K562 (cell line): ENCODE results near the gene TEKT2. TPM values are rescaled to one million over a fixed set of nuclear protein-coding genes. Genes with fewer than 3 reads are reported as not detected.

Experiments
- C11orf30 ChIP-seq: fragments of 450-650 bp; IDR thresholded peaks from 2 replicates; pipeline ENCODE4 v1.6.1; 2016; ENCODE audit warnings: low read depth, mild to moderate bottlenecking
- CBFA2T2 ChIP-seq: fragments of 450-650 bp; conservative IDR thresholded peaks from 2 replicates; pipeline ENCODE4 v1.6.1; 2017; ENCODE audit warnings: mild to moderate bottlenecking
- CCAR2 ChIP-seq: fragments of 200-400 bp; formaldehyde crosslinking; IDR thresholded peaks from 2 replicates; pipeline ENCODE4 v1.6.1; 2017; ENCODE audit warnings: mild to moderate bottlenecking, low read depth, low read length
- CEBPG ChIP-seq, 3 experiments: fragments of 200-800 bp in 1 of 3; sonication (Bioruptor generic) in 1 of 3; sonication (generic) in 1 of 3; formaldehyde crosslinking in 1 of 3; IDR thresholded peaks in 2 of 3; conservative IDR thresholded peaks in 1 of 3; 2 replicates each; pipeline versions ENCODE4 v1.6.1 to v1.8.0; 2016 to 2022; ENCODE audit warnings: missing compliant biosample characterization in 2 of 3, missing genetic modification characterization in 2 of 3, mild to moderate bottlenecking in 1 of 3, missing genetic modification reagents in 1 of 3
- DEAF1 ChIP-seq: fragments of 450-650 bp; formaldehyde crosslinking; IDR thresholded peaks from 2 replicates; pipeline ENCODE4 v1.4.0; 2020; ENCODE audit warnings: mild to moderate bottlenecking, moderate library complexity
- E2F8 ChIP-seq: fragments of 450-650 bp; IDR thresholded peaks from 2 replicates; pipeline ENCODE4 v1.7.1; 2018; ENCODE audit warnings: mild to moderate bottlenecking, low read depth; ENCODE audit not compliant: partially characterized antibody
- FOXP4 ChIP-seq: sonication (generic); formaldehyde crosslinking; IDR thresholded peaks from 2 replicates; pipeline ENCODE4 v1.8.0; 2022; ENCODE audit warnings: mild to moderate bottlenecking, missing genetic modification reagents, borderline replicate concordance
- HBP1 ChIP-seq: fragments of 450-650 bp; formaldehyde crosslinking; IDR thresholded peaks from 2 replicates; pipeline ENCODE4 v1.4.0; 2022; ENCODE audit warnings: missing genetic modification characterization
- HNRNPL ChIP-seq: fragments of 200-400 bp; formaldehyde crosslinking; IDR thresholded peaks from 2 replicates; pipeline ENCODE4 v1.6.1; 2017; ENCODE audit warnings: low read depth, mild to moderate bottlenecking, low read length
- KAT2B ChIP-seq: IDR thresholded peaks from one replicate; pipeline ENCODE4 v1.6.1; 2012; ENCODE audit warnings: low read depth, mild to moderate bottlenecking, control low read depth, inconsistent platforms, low read length, moderate library complexity
- MED1 ChIP-seq: sonication (generic); formaldehyde crosslinking; IDR thresholded peaks from 2 replicates; pipeline ENCODE4 v1.8.1; 2023; ENCODE audit warnings: missing genetic modification reagents, borderline replicate concordance
- MEIS2 ChIP-seq: fragments of 450-650 bp; IDR thresholded peaks from 2 replicates; pipeline ENCODE4 v1.6.1; 2014; ENCODE audit warnings: mild to moderate bottlenecking; ENCODE audit not compliant: partially characterized antibody
- PCBP1 ChIP-seq: fragments of 200-400 bp; formaldehyde crosslinking; IDR thresholded peaks from 2 replicates; pipeline ENCODE4 v1.6.1; 2018; ENCODE audit warnings: mild to moderate bottlenecking, low read depth, low read length; ENCODE audit not compliant: poor library complexity, severe bottlenecking
- STAG1 ChIP-seq: sonication (generic); formaldehyde crosslinking; IDR thresholded peaks from 2 replicates; pipeline ENCODE4 v1.5.0; 2020; ENCODE audit warnings: missing genetic modification reagents, borderline replicate concordance
- TCF7 ChIP-seq: sonication (generic); IDR thresholded peaks from 2 replicates; pipeline ENCODE4 v1.6.1; 2016; ENCODE audit warnings: antibody characterized with exemption, borderline replicate concordance
- TFE3 ChIP-seq: fragments of 450-650 bp; formaldehyde crosslinking; IDR thresholded peaks from 2 replicates; pipeline ENCODE4 v1.4.0; 2020; ENCODE audit warnings: mild to moderate bottlenecking, mixed read lengths
- ZKSCAN1 ChIP-seq: fragments of 150-350 bp; IDR thresholded peaks from 2 replicates; pipeline ENCODE4 v1.6.1; 2016; ENCODE audit warnings: low read depth, low read length
- polyA plus RNA-seq, 8 experiments: library from polyadenylated mRNA; depleted of rRNA in 4 of 8; stranded (reverse) in 5 of 8; unstranded in 3 of 8; fragments of >200 nt; fragmentation: Nextera tagmentation in 2 of 8; fragmentation: Illumina TruSeq in 1 of 8; extraction: Ambion mirVana in 2 of 8; extraction: Trizol in 1 of 8; gene quantifications; 2 replicates each; pipeline versions ENCODE4 v1.2.1 to v1.2.3, GENCODE V29; 2011 to 2014; ENCODE audit warnings: inconsistent platforms in 1 of 8, missing spikeins in 1 of 8
- total RNA-seq, 7 experiments: library from RNA; depleted of rRNA in 6 of 7; stranded (reverse); fragments of >200 nt in 6 of 7; fragmentation: Illumina TruSeq in 2 of 7; extraction: Trizol in 2 of 7; gene quantifications; 2 replicates each; pipeline versions ENCODE4 v1.2.1 to v1.2.3, GENCODE V29; 2011 to 2021; ENCODE audit warnings: low replicate concordance in 1 of 7

Gene TEKT2
- total and polyA plus RNA-seq, 9 of the 15 experiments (the other 6 are each of a cell fraction or from before 2014, with no cell fraction given), result 0.06 to 0.94 (median 0.30) TPM; not detected in 1

GRCh38 chr1:36099681-36100341 lies 15.9 kb downstream of the TEKT2 start (continued):
- TF ChIP-seq E2F8, result peak; percentile 59
- no peak for TF ChIP-seq PCBP1
- no peak for TF ChIP-seq KAT2B
- TF ChIP-seq C11orf30, result no peak
- no peak for TF ChIP-seq TFE3 (CRISPR knock-in tag)
- no peak for TF ChIP-seq CCAR2
- no peak for TF ChIP-seq MEIS2
- no peak for TF ChIP-seq MED1 (CRISPR knock-in tag)
- TF ChIP-seq ZKSCAN1, result 0 out of 2 replicates have a peak, but pooled peaks have one; percentile 40
- no peak for TF ChIP-seq CBFA2T2
- TF ChIP-seq HBP1, result no peak
- no peak for TF ChIP-seq CEBPG (CRISPR knock-in tag; IDR thresholded peaks at IDR 0.05)
- TF ChIP-seq CEBPG (tag; conservative IDR thresholded peaks at IDR 0.05 in 1 of 2, IDR thresholded peaks at IDR 0.05 in 1 of 2), result no peak
- peak; percentile 97 for TF ChIP-seq STAG1 (CRISPR knock-in tag)
- TF ChIP-seq FOXP4 (CRISPR knock-in tag), result no peak
- TF ChIP-seq DEAF1 (CRISPR knock-in tag), result peak; percentile 93
- no peak for TF ChIP-seq TCF7
- no peak for TF ChIP-seq HNRNPL
